GM12872 (cell line): ENCODE results near the gene WDFY1.

Experiments
- TF ChIP-seq, protein P1 (sequence below): IDR thresholded peaks from 3 replicates; pipeline ENCODE4 v1.5.1; 2011; ENCODE audit warnings: low read depth, mild to moderate bottlenecking, low read length, moderate library complexity; ENCODE audit not compliant: insufficient read depth

The WDFY1 gene, protein sequence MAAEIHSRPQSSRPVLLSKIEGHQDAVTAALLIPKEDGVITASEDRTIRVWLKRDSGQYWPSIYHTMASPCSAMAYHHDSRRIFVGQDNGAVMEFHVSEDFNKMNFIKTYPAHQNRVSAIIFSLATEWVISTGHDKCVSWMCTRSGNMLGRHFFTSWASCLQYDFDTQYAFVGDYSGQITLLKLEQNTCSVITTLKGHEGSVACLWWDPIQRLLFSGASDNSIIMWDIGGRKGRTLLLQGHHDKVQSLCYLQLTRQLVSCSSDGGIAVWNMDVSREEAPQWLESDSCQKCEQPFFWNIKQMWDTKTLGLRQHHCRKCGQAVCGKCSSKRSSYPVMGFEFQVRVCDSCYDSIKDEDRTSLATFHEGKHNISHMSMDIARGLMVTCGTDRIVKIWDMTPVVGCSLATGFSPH

GRCh38 chr2:223944703-223945531 is at the start of gene WDFY1:
WDFY1 (minus strand) TSS chr2:223945335; CDS start chr2:223945284, 51 bp downstream.
- TF ChIP-seq, protein P1, sequence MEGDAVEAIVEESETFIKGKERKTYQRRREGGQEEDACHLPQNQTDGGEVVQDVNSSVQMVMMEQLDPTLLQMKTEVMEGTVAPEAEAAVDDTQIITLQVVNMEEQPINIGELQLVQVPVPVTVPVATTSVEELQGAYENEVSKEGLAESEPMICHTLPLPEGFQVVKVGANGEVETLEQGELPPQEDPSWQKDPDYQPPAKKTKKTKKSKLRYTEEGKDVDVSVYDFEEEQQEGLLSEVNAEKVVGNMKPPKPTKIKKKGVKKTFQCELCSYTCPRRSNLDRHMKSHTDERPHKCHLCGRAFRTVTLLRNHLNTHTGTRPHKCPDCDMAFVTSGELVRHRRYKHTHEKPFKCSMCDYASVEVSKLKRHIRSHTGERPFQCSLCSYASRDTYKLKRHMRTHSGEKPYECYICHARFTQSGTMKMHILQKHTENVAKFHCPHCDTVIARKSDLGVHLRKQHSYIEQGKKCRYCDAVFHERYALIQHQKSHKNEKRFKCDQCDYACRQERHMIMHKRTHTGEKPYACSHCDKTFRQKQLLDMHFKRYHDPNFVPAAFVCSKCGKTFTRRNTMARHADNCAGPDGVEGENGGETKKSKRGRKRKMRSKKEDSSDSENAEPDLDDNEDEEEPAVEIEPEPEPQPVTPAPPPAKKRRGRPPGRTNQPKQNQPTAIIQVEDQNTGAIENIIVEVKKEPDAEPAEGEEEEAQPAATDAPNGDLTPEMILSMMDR: no peak

DNA sequence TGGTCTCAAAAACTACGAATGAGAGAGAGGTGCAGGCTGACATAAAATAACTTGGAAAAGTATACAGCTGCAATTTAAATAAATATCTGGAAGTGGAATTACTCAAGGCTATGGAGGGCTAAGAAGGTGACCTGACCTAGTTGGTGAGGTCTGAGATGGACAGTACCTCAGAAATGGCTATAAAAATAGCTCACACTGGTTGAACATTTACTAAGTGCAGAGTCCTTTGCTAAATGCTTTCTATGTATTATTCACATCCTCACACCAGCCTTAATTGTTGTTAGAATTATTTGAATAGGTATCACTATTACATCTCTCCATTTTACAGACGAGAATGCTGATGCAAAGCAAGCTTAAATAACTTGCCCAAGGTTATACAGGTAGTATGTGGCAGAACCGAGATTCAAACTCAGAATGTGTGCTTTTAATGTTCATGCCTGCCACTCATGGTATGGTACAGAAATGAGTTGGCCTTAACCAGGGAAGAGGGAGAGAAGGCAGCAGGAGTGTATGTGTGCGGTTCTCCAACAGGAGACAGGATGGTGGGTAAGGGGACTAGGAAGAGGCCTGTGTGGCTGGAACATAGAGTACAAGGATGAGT is 49.5 kb upstream of the WDFY1 start:
- TF ChIP-seq, protein P1: no peak

GRCh38 chr2:223993634-223994232 is 48.6 kb upstream of the WDFY1 start:
- TF ChIP-seq, protein P1: peak; percentile 76

DNA sequence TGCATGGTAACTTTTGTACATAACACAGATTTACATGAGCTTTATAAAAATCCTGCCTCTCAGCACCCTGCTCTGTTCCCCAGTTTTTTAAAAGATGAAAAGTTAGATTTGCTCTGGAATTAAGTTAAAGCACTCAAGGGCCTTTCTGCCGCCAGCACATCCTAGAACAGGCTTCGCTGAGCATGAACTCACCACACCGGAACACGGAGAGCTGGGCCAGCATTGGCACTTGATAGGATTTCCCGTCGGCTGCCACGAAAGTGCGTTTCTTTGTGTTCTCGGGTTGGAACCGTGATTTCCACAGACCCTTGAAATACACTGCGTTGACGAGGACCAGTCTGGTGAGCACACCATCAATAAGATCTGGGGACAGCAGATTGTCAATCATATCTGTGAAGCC is 46.5 kb upstream of the WDFY1 start:
- TF ChIP-seq, protein P1: no peak

GRCh38 chr2:223989856-223990232 is 44.7 kb upstream of the WDFY1 start:
- TF ChIP-seq, protein P1: no peak

- TF ChIP-seq, protein P1: peak; percentile 25; the same call in 1 of the 3 replicates
Measured at GRCh38 chr2:223989206-223989855, 44.2 kb upstream of the WDFY1 start.
